Rectal smooth muscle tissue (tissue), 1 donor: ENCODE data around the gene ADM2.
"Not testable (repeated sequence)": the region's sequence is repeated elsewhere in the genome, so short reads cannot be mapped to it uniquely, and the experiment has no call there.

ENCODE experiments used
- H3K27ac ChIP-seq: one replicate; pipeline ENCODE4 v1.7.0; 2013; ENCODE audit warnings: low read depth, low read length, inconsistent platforms
- H3K27me3 ChIP-seq: one replicate; pipeline ENCODE4 v1.7.0; 2013; ENCODE audit warnings: low read length; ENCODE audit not compliant: control insufficient read depth, insufficient read depth
- H3K36me3 ChIP-seq: one replicate; pipeline ENCODE4 v1.7.0; 2013; ENCODE audit warnings: low read length; ENCODE audit not compliant: control insufficient read depth, insufficient read depth
- H3K4me1 ChIP-seq: one replicate; pipeline ENCODE4 v1.7.0; 2013; ENCODE audit warnings: low read length; ENCODE audit not compliant: control insufficient read depth, insufficient read depth
- H3K4me3 ChIP-seq: one replicate; pipeline ENCODE4 v1.7.0; 2013; ENCODE audit warnings: low read length
- H3K9ac ChIP-seq: one replicate; pipeline ENCODE4 v1.7.0; 2013; ENCODE audit warnings: low read length

Gene ADM2

GRCh38 chr22:50530877-50531545, 49.7 kb downstream of the ADM2 start:
- H3K36me3 ChIP-seq = no peaks in the 10 kb centered on the region
- peaks cover 6% of the 10 kb centered on the region for H3K4me1 ChIP-seq
- H3K27ac ChIP-seq = peak overlapping the region; percentile 85
- H3K27me3 ChIP-seq = peaks cover 9% of the 10 kb centered on the region
- peak overlapping the region; percentile 80 for H3K4me3 ChIP-seq
- peak overlapping the region; percentile 97 for H3K9ac ChIP-seq

GRCh38 chr22:50531546-50531961, 50.2 kb downstream of the ADM2 start:
- peak overlapping the region; percentile 97 for H3K9ac ChIP-seq
- peak overlapping the region; percentile 80 for H3K4me3 ChIP-seq
- peaks cover 5% of the 10 kb centered on the region for H3K4me1 ChIP-seq
- peak overlapping the region; percentile 85 for H3K27ac ChIP-seq
- H3K27me3 ChIP-seq = peaks cover 9% of the 10 kb centered on the region
- no peaks in the 10 kb centered on the region for H3K36me3 ChIP-seq

- Histone ChIP-seq H3K4me1 (peaks cover 2% of the 10 kb centered on the region), H3K27me3 (peaks cover 9% of the 10 kb centered on the region), H3K9ac (no peak overlapping the region), H3K27ac (peak overlapping the region; percentile 85), H3K36me3 (no peaks in the 10 kb centered on the region), H3K4me3 (peak overlapping the region; percentile 80)
These were observed 50.8 kb downstream of the ADM2 start for GRCh38 chr22:50531962-50532674.

GRCh38 chr22:50532824-50533796, 51.8 kb downstream of the ADM2 start:
- Histone ChIP-seq H3K27me3 (peaks cover 9% of the 10 kb centered on the region), H3K9ac (no peak overlapping the region), H3K36me3 (no peaks in the 10 kb centered on the region), H3K27ac (no peak overlapping the region), H3K4me1 (peaks cover 2% of the 10 kb centered on the region), H3K4me3 (no peak overlapping the region)

- not testable (repeated sequence) for H3K27me3 ChIP-seq, H3K9ac ChIP-seq, H3K36me3 ChIP-seq, H3K4me1 ChIP-seq, H3K27ac ChIP-seq, H3K4me3 ChIP-seq
These were observed 52.7 kb downstream of the ADM2 start for GRCh38 chr22:50533856-50534711.

GRCh38 chr22:50535113-50535512, 53.8 kb downstream of the ADM2 start:
- H3K9ac ChIP-seq = no peak overlapping the region
- no peak overlapping the region for H3K27ac ChIP-seq
- peaks cover 2% of the 10 kb centered on the region for H3K4me1 ChIP-seq
- no peak overlapping the region for H3K4me3 ChIP-seq
- H3K27me3 ChIP-seq = peaks cover 9% of the 10 kb centered on the region
- H3K36me3 ChIP-seq = no peaks in the 10 kb centered on the region
